Activated T-cell treated with anti-CD3 and anti-CD28 coated beads for 4 hours (primary cell): ENCODE data around the gene FAM174C.

Source experiments
- DNase-seq: peaks from one replicate; pipeline ENCODE4 v3.0.0-alpha.2; 2020

Gene FAM174C

DNA sequence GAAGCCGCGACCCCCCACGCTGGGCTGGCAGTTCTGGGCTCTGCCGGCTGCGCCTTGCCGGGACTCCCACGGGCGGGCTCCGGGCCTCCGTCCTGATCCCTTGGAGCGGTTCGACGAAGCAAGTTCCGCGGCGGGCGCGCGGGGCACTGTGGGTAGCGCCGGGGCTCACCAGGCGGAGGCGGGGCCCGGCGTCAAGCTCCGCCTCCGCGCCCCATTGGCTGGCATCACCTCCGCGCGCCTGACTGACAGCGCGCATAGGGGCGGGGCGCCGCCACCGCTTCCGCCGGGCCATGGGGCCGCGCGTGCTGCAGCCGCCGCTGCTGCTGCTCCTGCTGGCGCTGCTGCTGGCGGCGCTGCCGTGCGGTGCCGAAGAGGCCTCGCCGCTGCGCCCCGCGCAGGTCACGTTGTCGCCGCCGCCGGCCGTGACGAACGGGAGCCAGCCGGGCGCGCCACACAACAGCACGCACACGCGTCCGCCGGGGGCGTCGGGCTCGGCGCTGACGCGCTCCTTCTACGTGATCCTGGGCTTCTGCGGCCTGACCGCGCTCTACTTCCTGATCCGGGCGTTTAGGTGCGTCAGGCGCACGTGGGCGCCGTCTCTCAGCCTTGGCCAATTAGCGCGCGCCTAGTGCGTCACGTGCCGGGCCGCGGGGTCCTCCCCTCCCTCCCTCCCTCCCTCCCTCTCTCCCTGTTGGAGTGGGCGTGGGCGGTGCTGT, at the start of gene FAM174C:
Gene FAM174C, plus strand, starts transcription at position 271 of the 716 bp plus-strand sequence. Its CDS starts 20 bp downstream, at position 291.
- DNase-seq = peak; percentile 96

GRCh38 chr19:1226227-1226518, 49.2 kb upstream of the FAM174C start:
- DNase-seq = no peak

- no peak for DNase-seq
These were observed 48.6 kb upstream of the FAM174C start for GRCh38 chr19:1226522-1227303.

DNA sequence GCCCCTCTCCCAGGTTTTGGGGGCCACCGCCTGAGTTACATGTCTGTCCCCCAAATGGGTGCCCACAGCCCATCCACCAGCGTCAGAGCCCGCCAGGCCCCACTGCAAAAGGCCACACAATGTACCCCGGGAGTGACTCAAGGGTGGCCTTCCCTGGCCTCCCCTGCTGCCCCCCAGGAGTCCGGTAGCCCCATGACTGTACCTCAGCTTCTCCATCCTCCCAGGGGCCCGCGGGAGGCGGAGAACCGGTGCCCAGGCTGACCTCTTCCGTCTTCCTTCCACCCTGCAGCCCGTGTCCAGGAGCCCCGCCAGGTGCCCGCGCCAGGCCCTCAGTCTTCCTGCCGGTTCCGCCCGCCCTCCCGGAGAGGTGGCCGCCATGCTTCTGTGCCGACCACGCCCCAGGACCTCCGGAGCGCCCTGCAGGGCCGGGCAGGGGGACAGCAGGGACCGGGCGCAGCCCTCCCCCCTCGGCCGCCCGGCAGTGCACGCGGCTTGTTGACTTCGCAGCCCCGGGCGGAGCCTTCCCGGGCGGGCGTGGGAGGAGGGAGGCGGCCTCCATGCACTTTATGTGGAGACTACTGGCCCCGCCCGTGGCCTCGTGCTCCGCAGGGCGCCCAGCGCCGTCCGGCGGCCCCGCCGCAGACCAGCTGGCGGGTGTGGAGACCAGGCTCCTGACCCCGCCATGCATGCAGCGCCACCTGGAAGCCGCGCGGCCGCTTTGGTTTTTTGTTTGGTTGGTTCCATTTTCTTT, 47.9 kb upstream of the FAM174C start:
- DNase-seq = no peak

DNA sequence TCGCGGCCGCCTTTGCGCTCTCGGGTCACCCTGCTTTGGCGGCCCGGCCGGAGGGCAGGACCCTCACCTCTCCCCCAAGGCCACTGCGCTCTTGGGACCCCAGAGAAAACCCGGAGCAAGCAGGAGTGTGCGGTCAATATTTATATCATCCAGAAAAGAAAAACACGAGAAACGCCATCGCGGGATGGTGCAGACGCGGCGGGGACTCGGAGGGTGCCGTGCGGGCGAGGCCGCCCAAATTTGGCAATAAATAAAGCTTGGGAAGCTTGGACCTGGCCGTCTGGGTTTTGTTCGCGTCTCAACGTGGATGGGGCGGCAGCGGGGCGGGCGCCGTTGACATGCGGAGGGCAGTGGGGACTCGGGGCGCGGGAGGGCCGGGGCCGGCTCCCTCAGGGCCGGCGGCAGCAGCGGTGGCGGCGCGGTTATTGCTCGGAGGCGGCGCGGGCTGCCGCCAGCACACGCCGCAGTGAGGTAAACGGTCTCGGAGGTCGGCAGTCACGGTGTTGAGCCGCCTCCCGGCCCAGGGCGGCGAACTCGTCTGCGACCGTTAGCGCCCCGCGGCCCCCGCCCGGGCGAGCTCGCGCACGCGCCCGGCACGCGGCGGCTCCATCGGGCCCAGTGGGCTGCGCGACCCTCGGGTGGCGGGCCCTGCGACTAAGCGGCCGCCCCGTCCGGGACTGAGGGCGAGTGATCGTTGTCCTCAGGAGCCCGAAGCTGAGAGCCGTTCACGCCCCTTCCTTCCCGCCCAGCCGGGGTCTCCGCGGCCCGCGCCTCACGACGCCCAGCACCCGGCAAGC, 47.0 kb upstream of the FAM174C start:
- no peak for DNase-seq

GRCh38 chr19:1229056-1229923, 46.0 kb upstream of the FAM174C start:
- DNase-seq = no peak

- no peak for DNase-seq
These were observed 45.2 kb upstream of the FAM174C start for GRCh38 chr19:1229924-1230782.

DNA sequence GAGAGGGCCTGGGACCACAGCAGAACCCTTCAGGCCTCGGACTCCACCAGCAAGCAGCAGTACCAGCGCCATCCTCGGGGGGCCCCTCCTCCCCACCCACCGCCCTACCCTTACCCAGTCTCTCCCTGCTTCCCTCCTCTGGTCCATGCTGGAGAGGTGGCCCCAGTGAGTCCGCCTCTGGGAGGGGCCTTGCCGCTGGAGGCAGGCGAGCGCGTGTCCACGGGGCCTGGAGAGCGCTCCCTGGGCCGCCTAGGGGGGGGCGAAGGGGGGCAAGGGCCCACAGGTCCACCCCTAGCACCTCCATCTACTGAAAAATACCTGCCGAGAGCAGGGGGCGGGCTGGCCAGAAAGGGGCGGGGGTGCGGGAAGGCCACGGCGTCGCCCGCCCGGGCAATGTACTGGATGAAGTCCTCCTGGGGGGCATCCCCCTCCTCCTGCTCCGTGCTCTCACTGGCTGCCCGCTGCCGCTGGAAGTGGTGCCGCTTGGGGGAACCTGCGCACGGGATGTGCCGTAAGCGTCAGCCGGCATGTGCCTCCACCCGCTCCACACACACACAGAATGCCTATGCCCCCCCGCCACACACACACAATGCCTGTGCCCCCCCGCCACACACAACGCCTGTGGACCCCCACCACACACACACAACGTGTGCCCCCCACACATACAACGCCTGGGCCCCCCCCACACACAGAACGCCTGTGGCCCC, 44.4 kb upstream of the FAM174C start:
- DNase-seq = no peak

- no peak for DNase-seq
These were observed 43.3 kb upstream of the FAM174C start for GRCh38 chr19:1231729-1232637.

DNA sequence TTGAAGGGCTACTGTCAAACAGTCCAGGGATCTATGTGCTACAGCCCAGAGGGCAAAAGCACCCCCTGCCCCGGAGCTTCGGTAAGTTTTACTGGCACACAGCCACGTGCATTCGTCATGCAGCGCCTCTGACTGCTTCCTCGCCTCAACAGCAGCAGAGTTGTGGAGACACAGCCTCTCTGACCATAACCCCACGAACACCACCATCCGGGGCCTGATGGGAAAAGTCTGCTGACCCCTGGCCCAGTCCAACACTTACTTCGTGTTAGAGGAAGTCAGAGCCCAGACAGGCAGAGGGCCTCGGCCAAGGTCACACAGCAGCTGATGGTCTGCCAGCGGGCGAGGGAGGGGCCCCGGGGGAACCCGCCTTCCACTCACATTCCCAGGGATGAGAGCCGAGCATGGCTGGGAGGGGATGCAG, 42.7 kb upstream of the FAM174C start:
- DNase-seq = no peak

- no peak for DNase-seq
These were observed 42.1 kb upstream of the FAM174C start for GRCh38 chr19:1233115-1233667.

- no peak for DNase-seq
These were observed 41.0 kb upstream of the FAM174C start for GRCh38 chr19:1234051-1234954.

GRCh38 chr19:1234955-1235380, 40.4 kb upstream of the FAM174C start:
- DNase-seq = no peak

GRCh38 chr19:1235625-1236538, 39.4 kb upstream of the FAM174C start:
- no peak for DNase-seq

DNA sequence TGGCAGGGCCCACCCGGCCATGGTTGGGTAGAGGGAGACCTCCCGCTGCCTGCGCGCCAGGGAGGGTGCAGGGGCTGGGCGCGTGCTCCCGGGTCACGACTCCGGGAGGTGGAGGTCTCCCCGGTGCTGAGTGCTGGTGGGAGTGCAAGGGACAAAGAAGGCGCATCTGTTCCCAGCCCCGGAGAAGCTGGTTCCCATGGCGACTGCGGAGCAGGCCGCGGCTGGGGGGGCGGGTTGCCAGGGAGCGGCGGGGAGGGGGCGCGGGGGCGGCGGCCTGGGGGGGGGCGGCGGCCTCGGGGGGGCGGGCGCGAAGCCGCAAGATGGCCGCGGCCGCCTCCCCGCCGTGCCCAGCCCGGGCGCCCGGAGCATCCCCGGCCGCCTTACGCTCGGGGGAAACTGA, 38.8 kb upstream of the FAM174C start:
- DNase-seq = no peak

GRCh38 chr19:1237027-1237659, 38.2 kb upstream of the FAM174C start:
- no peak for DNase-seq
